GM12878 (cell line): ENCODE measurements around the gene DPH1. TPM values are rescaled to one million over a fixed set of nuclear protein-coding genes. Genes with fewer than 3 reads are reported as not detected.

Experiments
- CEBPB ChIP-seq, 2 experiments: fragments of 150-350 bp in 1 of 2; IDR thresholded peaks; 2 replicates each; pipeline ENCODE4 v1.6.1; 2012 to 2014; ENCODE audit warnings: low read depth in 2 of 2, low read length in 2 of 2, borderline replicate concordance in 1 of 2, inconsistent platforms in 1 of 2
- CHD4 ChIP-seq: fragments of 200-600 bp; sonication (generic); IDR thresholded peaks from 2 replicates; pipeline ENCODE4 v1.6.1; 2016; ENCODE audit warnings: mild to moderate bottlenecking
- KDM1A ChIP-seq: fragments of 200-600 bp; sonication (generic); IDR thresholded peaks from 2 replicates; pipeline ENCODE4 v1.6.1; 2016; ENCODE audit warnings: borderline replicate concordance
- NFIC ChIP-seq: IDR thresholded peaks from 2 replicates; pipeline ENCODE4 v1.6.1; 2012; ENCODE audit warnings: low read depth, mild to moderate bottlenecking, inconsistent platforms, low read length, moderate library complexity
- NFXL1 ChIP-seq: fragments of 450-650 bp; IDR thresholded peaks from 2 replicates; pipeline ENCODE4 v1.6.1; 2017; ENCODE audit warnings: antibody characterized with exemption, mild to moderate bottlenecking, borderline replicate concordance
- NR2F1 ChIP-seq: fragments of 450-650 bp; conservative IDR thresholded peaks from 2 replicates; pipeline ENCODE4 v1.6.1; 2017; ENCODE audit warnings: mild to moderate bottlenecking
- RBBP5 ChIP-seq: fragments of 200-600 bp; sonication (generic); conservative IDR thresholded peaks from 2 replicates; pipeline ENCODE4 v1.6.1; 2016
- REST ChIP-seq: IDR thresholded peaks from 2 replicates; pipeline ENCODE4 v1.6.1; 2012; ENCODE audit warnings: mild to moderate bottlenecking, low read depth, low read length
- SIX5 ChIP-seq: IDR thresholded peaks from 2 replicates; pipeline ENCODE4 v1.6.1; 2011; ENCODE audit warnings: mild to moderate bottlenecking, low read depth, low read length, moderate library complexity; ENCODE audit not compliant: severe bottlenecking
- SMAD1 ChIP-seq: fragments of 450-650 bp; IDR thresholded peaks from 2 replicates; pipeline ENCODE4 v1.6.1; 2018; ENCODE audit warnings: mild to moderate bottlenecking, low read depth; ENCODE audit not compliant: partially characterized antibody
- SUPT20H ChIP-seq: IDR thresholded peaks from 2 replicates; pipeline ENCODE4 v1.6.1; 2011; ENCODE audit warnings: low read depth, mild to moderate bottlenecking, low read length, moderate library complexity, borderline replicate concordance; ENCODE audit not compliant: control insufficient read depth
- TAF1 ChIP-seq: IDR thresholded peaks from 2 replicates; pipeline ENCODE4 v1.6.1; 2011; ENCODE audit warnings: mild to moderate bottlenecking, low read depth, low read length, borderline replicate concordance
- TARDBP ChIP-seq: IDR thresholded peaks from 2 replicates; pipeline ENCODE4 v1.6.1; 2016; ENCODE audit warnings: borderline replicate concordance
- ZNF24 ChIP-seq: fragments of 450-650 bp; IDR thresholded peaks from 2 replicates; pipeline ENCODE4 v1.6.1; 2017; ENCODE audit warnings: antibody characterized with exemption, mild to moderate bottlenecking
- ZNF592 ChIP-seq: fragments of 450-650 bp; IDR thresholded peaks from 2 replicates; pipeline ENCODE4 v1.6.1; 2017; ENCODE audit warnings: mild to moderate bottlenecking, moderate library complexity
- ZNF622 ChIP-seq: fragments of 450-650 bp; IDR thresholded peaks from 2 replicates; pipeline ENCODE4 v1.6.1; 2017; ENCODE audit warnings: mild to moderate bottlenecking, inconsistent platforms
- polyA plus RNA-seq, 11 experiments: library from polyadenylated mRNA; depleted of rRNA in 4 of 11; unstranded in 6 of 11; stranded (reverse) in 5 of 11; fragments of >200 nt; fragmentation: Nextera tagmentation in 4 of 11; fragmentation: Illumina TruSeq in 1 of 11; extraction: Ambion mirVana in 4 of 11; extraction: Trizol in 1 of 11; gene quantifications; 1 replicate in 1 of 11; 2 replicates in 10 of 11; pipeline versions ENCODE4 v1.2.1 to v1.2.3, GENCODE V29; 2011 to 2016; ENCODE audit warnings: inconsistent platforms in 2 of 11, missing spikeins in 2 of 11, low read depth in 1 of 11
- total RNA-seq, 4 experiments: library from RNA; depleted of rRNA in 3 of 4; stranded (reverse); fragments of >200 nt in 3 of 4; fragmentation: Illumina TruSeq in 1 of 4; extraction: Trizol in 1 of 4; gene quantifications; 2 replicates each; pipeline versions ENCODE4 v1.2.1 to v1.2.3, GENCODE V29; 2013 to 2021
- TF ChIP-seq, protein P1 (sequence below): fragments of 450-650 bp; IDR thresholded peaks from 2 replicates; pipeline ENCODE4 v1.6.1; 2017; ENCODE audit warnings: mild to moderate bottlenecking
- TF ChIP-seq, protein P2 (sequence below): fragments of 450-650 bp; IDR thresholded peaks from 2 replicates; pipeline ENCODE4 v1.6.1; 2018; ENCODE audit warnings: mild to moderate bottlenecking, low read depth, moderate library complexity; ENCODE audit not compliant: partially characterized antibody

The DPH1 gene
- total and polyA plus RNA-seq, 10 of the 15 experiments (the other 5 are each of a cell fraction or from before 2014, with no cell fraction given): 0.29 to 33.6 (median 20.2) TPM

GRCh38 chr17:2087597-2088211, 57.8 kb downstream of the DPH1 start (continued):
- peak; percentile 55; the same call in 1 of the 2 replicates for TF ChIP-seq ZNF592
- no peak for TF ChIP-seq ZNF622
- TF ChIP-seq TAF1: peak; percentile 63; the same call in 1 of the 2 replicates
- no peak for TF ChIP-seq NFXL1
- TF ChIP-seq, protein P1, sequence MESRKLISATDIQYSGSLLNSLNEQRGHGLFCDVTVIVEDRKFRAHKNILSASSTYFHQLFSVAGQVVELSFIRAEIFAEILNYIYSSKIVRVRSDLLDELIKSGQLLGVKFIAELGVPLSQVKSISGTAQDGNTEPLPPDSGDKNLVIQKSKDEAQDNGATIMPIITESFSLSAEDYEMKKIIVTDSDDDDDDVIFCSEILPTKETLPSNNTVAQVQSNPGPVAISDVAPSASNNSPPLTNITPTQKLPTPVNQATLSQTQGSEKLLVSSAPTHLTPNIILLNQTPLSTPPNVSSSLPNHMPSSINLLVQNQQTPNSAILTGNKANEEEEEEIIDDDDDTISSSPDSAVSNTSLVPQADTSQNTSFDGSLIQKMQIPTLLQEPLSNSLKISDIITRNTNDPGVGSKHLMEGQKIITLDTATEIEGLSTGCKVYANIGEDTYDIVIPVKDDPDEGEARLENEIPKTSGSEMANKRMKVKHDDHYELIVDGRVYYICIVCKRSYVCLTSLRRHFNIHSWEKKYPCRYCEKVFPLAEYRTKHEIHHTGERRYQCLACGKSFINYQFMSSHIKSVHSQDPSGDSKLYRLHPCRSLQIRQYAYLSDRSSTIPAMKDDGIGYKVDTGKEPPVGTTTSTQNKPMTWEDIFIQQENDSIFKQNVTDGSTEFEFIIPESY: no peak
- TF ChIP-seq, protein P2, sequence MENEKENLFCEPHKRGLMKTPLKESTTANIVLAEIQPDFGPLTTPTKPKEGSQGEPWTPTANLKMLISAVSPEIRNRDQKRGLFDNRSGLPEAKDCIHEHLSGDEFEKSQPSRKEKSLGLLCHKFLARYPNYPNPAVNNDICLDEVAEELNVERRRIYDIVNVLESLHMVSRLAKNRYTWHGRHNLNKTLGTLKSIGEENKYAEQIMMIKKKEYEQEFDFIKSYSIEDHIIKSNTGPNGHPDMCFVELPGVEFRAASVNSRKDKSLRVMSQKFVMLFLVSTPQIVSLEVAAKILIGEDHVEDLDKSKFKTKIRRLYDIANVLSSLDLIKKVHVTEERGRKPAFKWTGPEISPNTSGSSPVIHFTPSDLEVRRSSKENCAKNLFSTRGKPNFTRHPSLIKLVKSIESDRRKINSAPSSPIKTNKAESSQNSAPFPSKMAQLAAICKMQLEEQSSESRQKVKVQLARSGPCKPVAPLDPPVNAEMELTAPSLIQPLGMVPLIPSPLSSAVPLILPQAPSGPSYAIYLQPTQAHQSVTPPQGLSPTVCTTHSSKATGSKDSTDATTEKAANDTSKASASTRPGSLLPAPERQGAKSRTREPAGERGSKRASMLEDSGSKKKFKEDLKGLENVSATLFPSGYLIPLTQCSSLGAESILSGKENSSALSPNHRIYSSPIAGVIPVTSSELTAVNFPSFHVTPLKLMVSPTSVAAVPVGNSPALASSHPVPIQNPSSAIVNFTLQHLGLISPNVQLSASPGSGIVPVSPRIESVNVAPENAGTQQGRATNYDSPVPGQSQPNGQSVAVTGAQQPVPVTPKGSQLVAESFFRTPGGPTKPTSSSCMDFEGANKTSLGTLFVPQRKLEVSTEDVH: peak; percentile 55
- TF ChIP-seq SMAD1: peak; percentile 28
- no peak for TF ChIP-seq CHD4
- TF ChIP-seq CEBPB (IDR thresholded peaks at IDR 0.05; ENCODE audit: borderline replicate concordance in 1 of 2, low read depth in 2 of 2, low read length in 2 of 2): no peak
- no peak for TF ChIP-seq KDM1A
- TF ChIP-seq REST: peak; percentile 34; the same call in 1 of the 2 replicates
- TF ChIP-seq RBBP5: no peak
- no peak for TF ChIP-seq NFIC
- TF ChIP-seq TARDBP: peak; percentile 59; the same call in 1 of the 2 replicates
- TF ChIP-seq NR2F1: peak; percentile 100
- 0 out of 2 replicates have a peak, but pooled peaks have one; percentile 28 for TF ChIP-seq ZNF24
- no peak for TF ChIP-seq SUPT20H
- TF ChIP-seq SIX5: no peak
